ENCODE results near the gene MRPS2. TPM values are rescaled to one million over a fixed set of nuclear protein-coding genes. Genes with fewer than 3 reads are reported as not detected.

The MRPS2 gene
- polyA plus RNA-seq, 4 donors: 32.4 to 65.9 (median 41.6) TPM

- Histone ChIP-seq H3K4me3 (ENCODE audit: low read depth in 1 of 3, low read length in 3 of 3) (no peak overlapping the region), H3K27me3 (ENCODE audit: control insufficient read depth in 3 of 3, insufficient read depth in 3 of 3, low read length in 3 of 3) (no peaks in the 10 kb centered on the region), H3K36me3 (ENCODE audit: control insufficient read depth in 3 of 3, insufficient read depth in 2 of 3, low read depth in 1 of 3, low read length in 3 of 3) (peaks cover 0 to 52% (median 2%) of the 10 kb centered on the region in 3 donors), H3K27ac (ENCODE audit: low read depth in 1 of 3, low read length in 2 of 3) (no peak overlapping the region), H3K9me3 (ENCODE audit: control insufficient read depth in 2 of 2, insufficient read depth in 1 of 2, low read depth in 1 of 2, low read length in 1 of 2) (no peaks in the 10 kb centered on the region), H3K4me1 (ENCODE audit: control insufficient read depth in 3 of 3, insufficient read depth in 2 of 3, low read depth in 1 of 3, low read length in 2 of 3) (peaks cover 0 to 3% (median 0%) of the 10 kb centered on the region in 3 donors)
- 79 to 82% (median 81%) methylated on average over 18 of the region's 18 CpGs for WGBS, 3 donors
- no peak for FAIRE-seq
- DNase-seq: no peak
These were observed 11.1 kb upstream of the MRPS2 start for GRCh38 chr9:135489188-135489906.

- WGBS, 3 donors: 89 to 94% (median 93%) methylated on average over 16 of the region's 16 CpGs
- FAIRE-seq (no peak), DNase-seq (no peak)
These were observed 10.2 kb upstream of the MRPS2 start for GRCh38 chr9:135490166-135490870.

GRCh38 chr9:135490980-135491464 is 9.5 kb upstream of the MRPS2 start:
- Histone ChIP-seq H3K36me3 (ENCODE audit: control insufficient read depth in 3 of 3, insufficient read depth in 2 of 3, low read depth in 1 of 3, low read length in 3 of 3) (peaks cover 0 to 35% (median 0%) of the 10 kb centered on the region in 3 donors), H3K27me3 (ENCODE audit: control insufficient read depth in 3 of 3, insufficient read depth in 3 of 3, low read length in 3 of 3) (no peaks in the 10 kb centered on the region), H3K27ac (ENCODE audit: low read depth in 1 of 3, low read length in 2 of 3) (no peak overlapping the region), H3K9me3 (ENCODE audit: control insufficient read depth in 2 of 2, insufficient read depth in 1 of 2, low read depth in 1 of 2, low read length in 1 of 2) (no peaks in the 10 kb centered on the region), H3K4me1 (ENCODE audit: control insufficient read depth in 3 of 3, insufficient read depth in 2 of 3, low read depth in 1 of 3, low read length in 2 of 3) (peaks cover 0 to 3% (median 0%) of the 10 kb centered on the region in 3 donors), H3K4me3 (ENCODE audit: low read depth in 1 of 3, low read length in 3 of 3) (no peak overlapping the region)
- FAIRE-seq (no peak), DNase-seq (no peak)
- WGBS, 3 donors: 81 to 90% (median 87%) methylated on average over 18 of the region's 18 CpGs

More at GRCh38 chr9:135490166-135490870, 10.2 kb upstream of the MRPS2 start:
- Histone ChIP-seq H3K4me1 (ENCODE audit: control insufficient read depth in 3 of 3, insufficient read depth in 2 of 3, low read depth in 1 of 3, low read length in 2 of 3) (peaks cover 0 to 3% (median 0%) of the 10 kb centered on the region in 3 donors), H3K9me3 (ENCODE audit: control insufficient read depth in 2 of 2, insufficient read depth in 1 of 2, low read depth in 1 of 2, low read length in 1 of 2) (no peaks in the 10 kb centered on the region), H3K27me3 (ENCODE audit: control insufficient read depth in 3 of 3, insufficient read depth in 3 of 3, low read length in 3 of 3) (no peaks in the 10 kb centered on the region), H3K4me3 (ENCODE audit: low read depth in 1 of 3, low read length in 3 of 3) (no peak overlapping the region), H3K27ac (ENCODE audit: low read depth in 1 of 3, low read length in 2 of 3) (no peak overlapping the region), H3K36me3 (ENCODE audit: control insufficient read depth in 3 of 3, insufficient read depth in 2 of 3, low read depth in 1 of 3, low read length in 3 of 3) (peaks cover 0 to 42% (median 2%) of the 10 kb centered on the region in 3 donors)

GRCh38 chr9:135491764-135492163 is 8.7 kb upstream of the MRPS2 start:
- Histone ChIP-seq H3K4me1 (ENCODE audit: control insufficient read depth in 3 of 3, insufficient read depth in 2 of 3, low read depth in 1 of 3, low read length in 2 of 3) (peaks cover 0 to 3% (median 0%) of the 10 kb centered on the region in 3 donors), H3K27me3 (ENCODE audit: control insufficient read depth in 3 of 3, insufficient read depth in 3 of 3, low read length in 3 of 3) (no peaks in the 10 kb centered on the region), H3K4me3 (ENCODE audit: low read depth in 1 of 3, low read length in 3 of 3) (no peak overlapping the region), H3K36me3 (ENCODE audit: control insufficient read depth in 3 of 3, insufficient read depth in 2 of 3, low read depth in 1 of 3, low read length in 3 of 3) (peaks cover 0 to 28% (median 0%) of the 10 kb centered on the region in 3 donors), H3K9me3 (ENCODE audit: control insufficient read depth in 2 of 2, insufficient read depth in 1 of 2, low read depth in 1 of 2, low read length in 1 of 2) (no peaks in the 10 kb centered on the region), H3K27ac (ENCODE audit: low read depth in 1 of 3, low read length in 2 of 3) (no peak overlapping the region)
- WGBS, 3 donors: 16 to 60% (median 25%) methylated on average over 4 of the region's 4 CpGs
- no peak for FAIRE-seq
- peak in 1 of 2 donors; percentile 43 for DNase-seq

- 88 to 93% (median 93%) methylated on average over 27 of the region's 27 CpGs for WGBS, 3 donors
- H3K9me3 ChIP-seq (ENCODE audit: control insufficient read depth in 2 of 2, insufficient read depth in 1 of 2, low read depth in 1 of 2, low read length in 1 of 2): no peaks in the 10 kb centered on the region
- no peak for FAIRE-seq
- H3K4me3 ChIP-seq (ENCODE audit: low read depth in 1 of 3, low read length in 3 of 3): no peak overlapping the region
- no peak for DNase-seq
- H3K27me3 ChIP-seq (ENCODE audit: control insufficient read depth in 3 of 3, insufficient read depth in 3 of 3, low read length in 3 of 3): no peaks in the 10 kb centered on the region
- H3K27ac ChIP-seq (ENCODE audit: low read depth in 1 of 3, low read length in 2 of 3): no peak overlapping the region
- peaks cover 0 to 3% (median 0%) of the 10 kb centered on the region in 3 donors for H3K4me1 ChIP-seq (ENCODE audit: control insufficient read depth in 3 of 3, insufficient read depth in 2 of 3, low read depth in 1 of 3, low read length in 2 of 3)
- H3K36me3 ChIP-seq (ENCODE audit: control insufficient read depth in 3 of 3, insufficient read depth in 2 of 3, low read depth in 1 of 3, low read length in 3 of 3): peaks cover 0 to 16% (median 0%) of the 10 kb centered on the region in 3 donors
These were observed 7.4 kb upstream of the MRPS2 start for GRCh38 chr9:135492886-135493669.

- H3K27me3 ChIP-seq (ENCODE audit: control insufficient read depth in 3 of 3, insufficient read depth in 3 of 3, low read length in 3 of 3): no peaks in the 10 kb centered on the region
- H3K27ac ChIP-seq (ENCODE audit: low read depth in 1 of 3, low read length in 2 of 3): no peak overlapping the region
- H3K4me1 ChIP-seq (ENCODE audit: control insufficient read depth in 3 of 3, insufficient read depth in 2 of 3, low read depth in 1 of 3, low read length in 2 of 3): peaks cover 0 to 3% (median 0%) of the 10 kb centered on the region in 3 donors
- DNase-seq (no peak), FAIRE-seq (no peak)
- no peaks in the 10 kb centered on the region for H3K9me3 ChIP-seq (ENCODE audit: control insufficient read depth in 2 of 2, insufficient read depth in 1 of 2, low read depth in 1 of 2, low read length in 1 of 2)
- H3K36me3 ChIP-seq (ENCODE audit: control insufficient read depth in 3 of 3, insufficient read depth in 2 of 3, low read depth in 1 of 3, low read length in 3 of 3): peaks cover 0 to 6% (median 0%) of the 10 kb centered on the region in 3 donors
- no peak overlapping the region for H3K4me3 ChIP-seq (ENCODE audit: low read depth in 1 of 3, low read length in 3 of 3)
- WGBS, 3 donors: 80 to 85% (median 81%) methylated on average over 30 of the region's 30 CpGs
These were observed 5.5 kb upstream of the MRPS2 start for GRCh38 chr9:135494791-135495559.

GRCh38 chr9:135498381-135499126 is 1.9 kb upstream of the MRPS2 start:
- Histone ChIP-seq H3K9me3 (ENCODE audit: control insufficient read depth in 2 of 2, insufficient read depth in 1 of 2, low read depth in 1 of 2, low read length in 1 of 2) (no peaks in the 10 kb centered on the region), H3K27ac (ENCODE audit: low read depth in 1 of 3, low read length in 2 of 3) (no peak overlapping the region), H3K4me1 (ENCODE audit: control insufficient read depth in 3 of 3, insufficient read depth in 2 of 3, low read depth in 1 of 3, low read length in 2 of 3) (peaks cover 0 to 7% (median 5%) of the 10 kb centered on the region in 3 donors), H3K27me3 (ENCODE audit: control insufficient read depth in 3 of 3, insufficient read depth in 3 of 3, low read length in 3 of 3) (no peaks in the 10 kb centered on the region), H3K4me3 (ENCODE audit: low read depth in 1 of 3, low read length in 3 of 3) (no peak overlapping the region), H3K36me3 (ENCODE audit: control insufficient read depth in 3 of 3, insufficient read depth in 2 of 3, low read depth in 1 of 3, low read length in 3 of 3) (peaks cover 0 to 21% (median 6%) of the 10 kb centered on the region in 3 donors)
- DNase-seq: no peak
- no peak for FAIRE-seq
- WGBS, 3 donors: 82 to 86% (median 84%) methylated on average over 15 of the region's 15 CpGs
